Measurements from ENCODE around the gene ALS2CL.

Gene ALS2CL

GRCh38 chr3:46663591-46664135 is 29.8 kb downstream of the ALS2CL start:
- TF ChIP-seq EP300 (IDR thresholded peaks at IDR 0.05; ENCODE audit: borderline replicate concordance) (no peak), RAD21 (IDR thresholded peaks at IDR 0.05; ENCODE audit: low read depth) (peak; percentile 70)

GRCh38 chr3:46662771-46663551 is 30.5 kb downstream of the ALS2CL start:
- TF ChIP-seq TAF1 (IDR thresholded peaks at IDR 0.05; ENCODE audit: low read depth) (no peak), EP300 (IDR thresholded peaks at IDR 0.05; ENCODE audit: borderline replicate concordance) (no peak), EGR1 (IDR thresholded peaks at IDR 0.05) (peak; percentile 43; the same call in 1 of the 2 replicates), TEAD4 (IDR thresholded peaks at IDR 0.05) (no peak), USF1 (IDR thresholded peaks at IDR 0.05) (no peak), TCF12 (IDR thresholded peaks at IDR 0.05; ENCODE audit: low read depth) (no peak), RAD21 (IDR thresholded peaks at IDR 0.05; ENCODE audit: low read depth) (no peak)

- TF ChIP-seq YY1 (IDR thresholded peaks at IDR 0.05; ENCODE audit: low read depth) (no peak), TEAD4 (IDR thresholded peaks at IDR 0.05) (no peak), EGR1 (IDR thresholded peaks at IDR 0.05) (no peak), EP300 (IDR thresholded peaks at IDR 0.05; ENCODE audit: borderline replicate concordance) (no peak), MAX (IDR thresholded peaks at IDR 0.05) (no peak), TCF12 (IDR thresholded peaks at IDR 0.05; ENCODE audit: low read depth) (no peak), FOXM1 (IDR thresholded peaks at IDR 0.05; ENCODE audit: borderline replicate concordance, low read depth) (no peak), REST (IDR thresholded peaks at IDR 0.05; ENCODE audit: low read depth) (no peak), TAF1 (IDR thresholded peaks at IDR 0.05; ENCODE audit: low read depth) (no peak), ZBTB7A (IDR thresholded peaks at IDR 0.05; ENCODE audit: low read depth) (no peak), USF1 (IDR thresholded peaks at IDR 0.05) (no peak), CEBPB (IDR thresholded peaks at IDR 0.05) (no peak), NFIC (IDR thresholded peaks at IDR 0.05) (no peak), RAD21 (IDR thresholded peaks at IDR 0.05; ENCODE audit: low read depth) (no peak)
Observed at GRCh38 chr3:46661776-46662766, 31.4 kb downstream of the ALS2CL start.

GRCh38 chr3:46660543-46661523 is 32.6 kb downstream of the ALS2CL start:
- peak; percentile 48; the same call in 1 of the 2 replicates for TF ChIP-seq MAX (IDR thresholded peaks at IDR 0.05)
- TF ChIP-seq USF1 (IDR thresholded peaks at IDR 0.05): peak; percentile 87
- TF ChIP-seq RAD21 (IDR thresholded peaks at IDR 0.05; ENCODE audit: low read depth): peak; percentile 39; the same call in 1 of the 2 replicates
- TF ChIP-seq EP300 (IDR thresholded peaks at IDR 0.05; ENCODE audit: borderline replicate concordance): no peak

- TF ChIP-seq YY1 (IDR thresholded peaks at IDR 0.05; ENCODE audit: low read depth): no peak
- no peak for TF ChIP-seq ZBTB7A (IDR thresholded peaks at IDR 0.05; ENCODE audit: low read depth)
- TF ChIP-seq USF1 (IDR thresholded peaks at IDR 0.05): no peak
- no peak for TF ChIP-seq EGR1 (IDR thresholded peaks at IDR 0.05)
- no peak for TF ChIP-seq MAX (IDR thresholded peaks at IDR 0.05)
- TF ChIP-seq REST (IDR thresholded peaks at IDR 0.05; ENCODE audit: low read depth): no peak
- no peak for TF ChIP-seq CREB1 (IDR thresholded peaks at IDR 0.05; ENCODE audit: low read depth)
- no peak for TF ChIP-seq EP300 (IDR thresholded peaks at IDR 0.05; ENCODE audit: borderline replicate concordance)
- TF ChIP-seq NFIC (IDR thresholded peaks at IDR 0.05): no peak
- no peak for TF ChIP-seq CEBPB (IDR thresholded peaks at IDR 0.05)
- no peak for TF ChIP-seq FOXM1 (IDR thresholded peaks at IDR 0.05; ENCODE audit: borderline replicate concordance, low read depth)
- TF ChIP-seq TCF12 (IDR thresholded peaks at IDR 0.05; ENCODE audit: low read depth): no peak
- no peak for TF ChIP-seq TAF1 (IDR thresholded peaks at IDR 0.05; ENCODE audit: low read depth)
- TF ChIP-seq TEAD4 (IDR thresholded peaks at IDR 0.05): no peak
- TF ChIP-seq RAD21 (IDR thresholded peaks at IDR 0.05; ENCODE audit: low read depth): no peak
Observed at GRCh38 chr3:46660003-46660402, 33.5 kb downstream of the ALS2CL start.

Data from Ishikawa (cell line).